ENCODE results near the gene AMIGO2. TPM values are rescaled to one million over a fixed set of nuclear protein-coding genes. Genes with fewer than 3 reads are reported as not detected.

The AMIGO2 gene
- total RNA-seq, 1 experiment from 2014 or later, result 0.96 TPM

GRCh38 chr12:47105914-47106674 is 26.3 kb upstream of the AMIGO2 start:
- Histone ChIP-seq H3K4me3 (replicated peaks in 1 of 2; ENCODE audit: low read depth in 1 of 2, low read length in 2 of 2) (no peak overlapping the region), H3K9ac (ENCODE audit: low read length) (no peak overlapping the region), H3K4me1 (ENCODE audit: control insufficient read depth in 1 of 2, insufficient read depth in 2 of 2, low read length in 2 of 2) (no peaks in the 10 kb centered on the region), H2AFZ (ENCODE audit: low read depth, low read length, poor library complexity, severe bottlenecking) (no peak overlapping the region), H3K27ac (ENCODE audit: low read depth, low read length) (no peak overlapping the region), H4K20me1 (ENCODE audit: insufficient read depth) (no peaks in the 10 kb centered on the region), H3K9me3 (ENCODE audit: control insufficient read depth in 1 of 2, insufficient read depth in 1 of 2, low read depth in 1 of 2, low read length in 2 of 2) (no peaks in the 10 kb centered on the region), H3K4me2 (ENCODE audit: low read length) (no peak overlapping the region), H3K9me2 (ENCODE audit: insufficient read depth) (no peaks in the 10 kb centered on the region), H3K79me2 (ENCODE audit: insufficient read depth, low read length) (no peaks in the 10 kb centered on the region), H3K27me3 (ENCODE audit: insufficient read depth, low read length) (no peaks in the 10 kb centered on the region), H3K36me3 (ENCODE audit: control insufficient read depth in 1 of 2, insufficient read depth in 2 of 2, low read length in 2 of 2) (no peaks in the 10 kb centered on the region)
- ATAC-seq (no peak), DNase-seq (ENCODE audit: low read depth, low spot score) (no peak)
- intact Hi-C loops (cut with micrococcal nuclease), result no loop called here
- BruUV-seq (replicated peaks), result no TSS peak
- CTCF ChIA-PET, result no interaction called here
- RAD21 ChIA-PET (ENCODE audit: low non-redundant PET in 1 of 2, low total read pairs in 2 of 2, uncharacterized antibody in 2 of 2, unreplicated experiment in 2 of 2), result no interaction called here
- TF ChIP-seq EGR1 (IDR thresholded peaks at IDR 0.05; ENCODE audit: low read depth) (no peak), CEBPB (IDR thresholded peaks at IDR 0.05; ENCODE audit: low read depth) (no peak), POLR2A (IDR thresholded peaks at IDR 0.05; ENCODE audit: borderline replicate concordance, extremely low read depth, insufficient read depth, insufficient read length) (no peak), RAD21 (IDR thresholded peaks at IDR 0.05; ENCODE audit: low read depth) (no peak), SRF (IDR thresholded peaks at IDR 0.05; ENCODE audit: low read depth) (no peak), YY1 (IDR thresholded peaks at IDR 0.05; ENCODE audit: extremely low read depth, insufficient replicate concordance, low read depth, low read length) (no peak), EZH2phosphoT487 (IDR thresholded peaks at IDR 0.05; ENCODE audit: borderline replicate concordance) (no peak), SP1 (IDR thresholded peaks at IDR 0.05; ENCODE audit: low read depth) (no peak), EZH2 (IDR thresholded peaks at IDR 0.05) (no peak), JUND (IDR thresholded peaks at IDR 0.05) (no peak), ZNF274 (IDR thresholded peaks at IDR 0.05; ENCODE audit: low read depth, low read length) (no peak), CBX3 (IDR thresholded peaks at IDR 0.05; ENCODE audit: low read depth) (no peak), SIN3A (IDR thresholded peaks at IDR 0.05; ENCODE audit: low read depth) (no peak), TCF7L2 (IDR thresholded peaks at IDR 0.05; ENCODE audit: borderline replicate concordance, extremely low read depth, insufficient read depth, insufficient read length) (no peak)
- TF ChIP-seq, protein P1, sequence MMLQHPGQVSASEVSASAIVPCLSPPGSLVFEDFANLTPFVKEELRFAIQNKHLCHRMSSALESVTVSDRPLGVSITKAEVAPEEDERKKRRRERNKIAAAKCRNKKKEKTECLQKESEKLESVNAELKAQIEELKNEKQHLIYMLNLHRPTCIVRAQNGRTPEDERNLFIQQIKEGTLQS (IDR thresholded peaks at IDR 0.05), result no peak
- TF ChIP-seq, protein P2, sequence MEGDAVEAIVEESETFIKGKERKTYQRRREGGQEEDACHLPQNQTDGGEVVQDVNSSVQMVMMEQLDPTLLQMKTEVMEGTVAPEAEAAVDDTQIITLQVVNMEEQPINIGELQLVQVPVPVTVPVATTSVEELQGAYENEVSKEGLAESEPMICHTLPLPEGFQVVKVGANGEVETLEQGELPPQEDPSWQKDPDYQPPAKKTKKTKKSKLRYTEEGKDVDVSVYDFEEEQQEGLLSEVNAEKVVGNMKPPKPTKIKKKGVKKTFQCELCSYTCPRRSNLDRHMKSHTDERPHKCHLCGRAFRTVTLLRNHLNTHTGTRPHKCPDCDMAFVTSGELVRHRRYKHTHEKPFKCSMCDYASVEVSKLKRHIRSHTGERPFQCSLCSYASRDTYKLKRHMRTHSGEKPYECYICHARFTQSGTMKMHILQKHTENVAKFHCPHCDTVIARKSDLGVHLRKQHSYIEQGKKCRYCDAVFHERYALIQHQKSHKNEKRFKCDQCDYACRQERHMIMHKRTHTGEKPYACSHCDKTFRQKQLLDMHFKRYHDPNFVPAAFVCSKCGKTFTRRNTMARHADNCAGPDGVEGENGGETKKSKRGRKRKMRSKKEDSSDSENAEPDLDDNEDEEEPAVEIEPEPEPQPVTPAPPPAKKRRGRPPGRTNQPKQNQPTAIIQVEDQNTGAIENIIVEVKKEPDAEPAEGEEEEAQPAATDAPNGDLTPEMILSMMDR (IDR thresholded peaks at IDR 0.05 in 2 of 3, conservative IDR thresholded peaks at IDR 0.05 in 1 of 3; ENCODE audit: borderline replicate concordance in 1 of 3, insufficient read depth in 1 of 3, low read depth in 2 of 3, low read length in 2 of 3), result no peak
- POLR2A ChIA-PET, result no interaction called here
